ENCODE data around the gene EPDR1. TPM values are rescaled to one million over a fixed set of nuclear protein-coding genes. Genes with fewer than 3 reads are reported as not detected.

EPDR1 gene
- total RNA-seq, 1 experiment from 2014 or later, result 5.3 TPM

DNA sequence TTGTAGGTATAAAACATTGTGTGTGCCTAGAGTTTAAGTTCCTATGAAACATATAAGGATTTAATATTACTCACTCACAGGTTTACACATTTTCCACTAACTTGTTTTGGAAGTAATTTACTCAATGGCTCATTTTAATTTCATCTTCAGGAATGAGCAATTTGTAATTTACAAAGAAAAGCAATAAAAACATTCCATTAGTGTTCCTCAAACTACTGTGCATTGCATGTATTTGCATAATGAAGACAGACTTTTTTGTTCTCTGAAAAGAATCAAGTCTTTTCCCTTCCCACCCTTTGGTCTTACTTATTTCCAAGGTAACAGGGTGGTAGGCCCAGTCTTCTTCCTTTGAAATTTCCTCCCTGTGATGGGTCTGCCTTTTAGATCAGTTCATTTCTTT lies 61.2 kb downstream of the EPDR1 start:
- Histone ChIP-seq H2BK5ac (ENCODE audit: insufficient read length, low read length) (no peak overlapping the region), H2AFZ (ENCODE audit: low read length) (no peak overlapping the region), H3K9me3 (ENCODE audit: control insufficient read depth, low read depth, low read length) (no peaks in the 10 kb centered on the region), H3K27me3 (ENCODE audit: insufficient read depth, low read length) (no peaks in the 10 kb centered on the region), H2BK12ac (ENCODE audit: insufficient read length, low read depth, low read length) (no peak overlapping the region), H4K8ac (replicated peaks; ENCODE audit: insufficient read length, low read depth, low read length) (no peak overlapping the region), H3K9ac (ENCODE audit: extremely low read depth, insufficient read length, low read length) (no peak overlapping the region), H3K23me2 (ENCODE audit: insufficient read length, low read depth, low read length, poor library complexity, severe bottlenecking) (no peaks in the 10 kb centered on the region), H4K5ac (ENCODE audit: insufficient read length, low read depth, low read length) (no peak overlapping the region), H4K20me1 (ENCODE audit: control insufficient read depth, insufficient read depth, insufficient read length) (no peaks in the 10 kb centered on the region), H3K4ac (ENCODE audit: low read depth, low read length) (no peak overlapping the region), H3K27ac (ENCODE audit: insufficient read length, low read depth, low read length) (no peak overlapping the region), H2BK120ac (ENCODE audit: low read depth, low read length, poor library complexity, severe bottlenecking) (no peak overlapping the region), H3K4me1 (ENCODE audit: insufficient read depth, low read length) (no peaks in the 10 kb centered on the region), H3K79me2 (ENCODE audit: insufficient read depth, low read length) (no peaks in the 10 kb centered on the region), H2BK20ac (ENCODE audit: low read depth, low read length, poor library complexity, severe bottlenecking) (no peak overlapping the region), H3K23ac (ENCODE audit: insufficient read length, low read depth, low read length) (no peak overlapping the region), H3K56ac (ENCODE audit: insufficient read length, low read depth, low read length) (no peak overlapping the region), H4K91ac (ENCODE audit: insufficient read length, low read depth, low read length) (no peak overlapping the region), H3K4me2 (ENCODE audit: insufficient read depth, insufficient read length, low read length) (no peak overlapping the region), H3T11ph (ENCODE audit: low read length) (no peak overlapping the region), H3K79me1 (ENCODE audit: insufficient read depth, low read depth, low read length, poor library complexity, severe bottlenecking) (no peaks in the 10 kb centered on the region), H2AK5ac (ENCODE audit: insufficient read length, low read length) (no peak overlapping the region), H3K14ac (ENCODE audit: insufficient read depth, low read length) (no peak overlapping the region), H3K18ac (ENCODE audit: insufficient read length, low read depth, low read length) (no peak overlapping the region), H2BK15ac (ENCODE audit: low read depth, low read length) (no peak overlapping the region)
- Mint-ChIP-seq H3K27ac (no peak overlapping the region), H3K4me1 (peaks cover 3 to 4% of the 10 kb centered on the region in 2 experiments), H3K36me3 (ENCODE audit: insufficient read depth in 1 of 3, low read depth in 3 of 3) (no peaks in the 10 kb centered on the region), H3K9me3 (no peaks in the 10 kb centered on the region), H3K4me3 (no peak overlapping the region), H3K27me3 (ENCODE audit: low read depth) (peaks cover 29% of the 10 kb centered on the region)
- DNase-seq, result no peak
- TF ChIP-seq, protein P1, sequence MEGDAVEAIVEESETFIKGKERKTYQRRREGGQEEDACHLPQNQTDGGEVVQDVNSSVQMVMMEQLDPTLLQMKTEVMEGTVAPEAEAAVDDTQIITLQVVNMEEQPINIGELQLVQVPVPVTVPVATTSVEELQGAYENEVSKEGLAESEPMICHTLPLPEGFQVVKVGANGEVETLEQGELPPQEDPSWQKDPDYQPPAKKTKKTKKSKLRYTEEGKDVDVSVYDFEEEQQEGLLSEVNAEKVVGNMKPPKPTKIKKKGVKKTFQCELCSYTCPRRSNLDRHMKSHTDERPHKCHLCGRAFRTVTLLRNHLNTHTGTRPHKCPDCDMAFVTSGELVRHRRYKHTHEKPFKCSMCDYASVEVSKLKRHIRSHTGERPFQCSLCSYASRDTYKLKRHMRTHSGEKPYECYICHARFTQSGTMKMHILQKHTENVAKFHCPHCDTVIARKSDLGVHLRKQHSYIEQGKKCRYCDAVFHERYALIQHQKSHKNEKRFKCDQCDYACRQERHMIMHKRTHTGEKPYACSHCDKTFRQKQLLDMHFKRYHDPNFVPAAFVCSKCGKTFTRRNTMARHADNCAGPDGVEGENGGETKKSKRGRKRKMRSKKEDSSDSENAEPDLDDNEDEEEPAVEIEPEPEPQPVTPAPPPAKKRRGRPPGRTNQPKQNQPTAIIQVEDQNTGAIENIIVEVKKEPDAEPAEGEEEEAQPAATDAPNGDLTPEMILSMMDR (conservative IDR thresholded peaks at IDR 0.05), result no peak

Measured in H9 (cell line).